Measurements from ENCODE around the gene NEO1.

- TF ChIP-seq CTCF (IDR thresholded peaks at IDR 0.05; ENCODE audit: insufficient read depth, low read length) = no peak
- no peak for TF ChIP-seq POLR2AphosphoS5 (IDR thresholded peaks at IDR 0.05; ENCODE audit: low read depth)
- no peak for TF ChIP-seq GABPA (IDR thresholded peaks at IDR 0.05; ENCODE audit: low read depth)
- TF ChIP-seq, protein P1, sequence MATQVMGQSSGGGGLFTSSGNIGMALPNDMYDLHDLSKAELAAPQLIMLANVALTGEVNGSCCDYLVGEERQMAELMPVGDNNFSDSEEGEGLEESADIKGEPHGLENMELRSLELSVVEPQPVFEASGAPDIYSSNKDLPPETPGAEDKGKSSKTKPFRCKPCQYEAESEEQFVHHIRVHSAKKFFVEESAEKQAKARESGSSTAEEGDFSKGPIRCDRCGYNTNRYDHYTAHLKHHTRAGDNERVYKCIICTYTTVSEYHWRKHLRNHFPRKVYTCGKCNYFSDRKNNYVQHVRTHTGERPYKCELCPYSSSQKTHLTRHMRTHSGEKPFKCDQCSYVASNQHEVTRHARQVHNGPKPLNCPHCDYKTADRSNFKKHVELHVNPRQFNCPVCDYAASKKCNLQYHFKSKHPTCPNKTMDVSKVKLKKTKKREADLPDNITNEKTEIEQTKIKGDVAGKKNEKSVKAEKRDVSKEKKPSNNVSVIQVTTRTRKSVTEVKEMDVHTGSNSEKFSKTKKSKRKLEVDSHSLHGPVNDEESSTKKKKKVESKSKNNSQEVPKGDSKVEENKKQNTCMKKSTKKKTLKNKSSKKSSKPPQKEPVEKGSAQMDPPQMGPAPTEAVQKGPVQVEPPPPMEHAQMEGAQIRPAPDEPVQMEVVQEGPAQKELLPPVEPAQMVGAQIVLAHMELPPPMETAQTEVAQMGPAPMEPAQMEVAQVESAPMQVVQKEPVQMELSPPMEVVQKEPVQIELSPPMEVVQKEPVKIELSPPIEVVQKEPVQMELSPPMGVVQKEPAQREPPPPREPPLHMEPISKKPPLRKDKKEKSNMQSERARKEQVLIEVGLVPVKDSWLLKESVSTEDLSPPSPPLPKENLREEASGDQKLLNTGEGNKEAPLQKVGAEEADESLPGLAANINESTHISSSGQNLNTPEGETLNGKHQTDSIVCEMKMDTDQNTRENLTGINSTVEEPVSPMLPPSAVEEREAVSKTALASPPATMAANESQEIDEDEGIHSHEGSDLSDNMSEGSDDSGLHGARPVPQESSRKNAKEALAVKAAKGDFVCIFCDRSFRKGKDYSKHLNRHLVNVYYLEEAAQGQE (IDR thresholded peaks at IDR 0.05; ENCODE audit: insufficient replicate concordance, low read depth) = no peak
These were observed 101.2 kb downstream of the NEO1 start for GRCh38 chr15:73153447-73153846.
